ENCODE results near the gene IQCK.

Gene IQCK

DNA sequence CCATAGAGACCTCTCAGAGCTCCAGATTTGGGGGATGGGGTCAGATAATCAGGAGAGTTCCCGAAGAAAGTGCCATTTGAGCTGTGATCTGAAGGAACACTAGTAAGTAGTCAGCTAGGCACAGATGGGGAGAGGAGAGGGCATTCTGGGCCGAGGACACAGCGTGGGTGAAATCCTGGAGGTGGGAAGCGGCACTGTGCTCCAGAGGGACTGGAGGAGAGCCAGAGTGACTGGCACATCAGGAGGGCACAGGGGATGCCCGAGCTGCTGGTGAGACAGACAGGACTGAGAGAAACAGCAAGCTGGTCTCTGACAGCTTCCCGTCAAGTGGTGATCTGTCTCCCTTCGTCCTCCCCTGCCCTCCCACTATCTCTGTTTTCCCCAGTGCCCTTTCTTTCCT lies 40.7 kb upstream of the IQCK start (continued):
- no peak for TF ChIP-seq ZNF623 (tag by site-specific recombination; IDR thresholded peaks at IDR 0.05)
- TF ChIP-seq, protein P1, sequence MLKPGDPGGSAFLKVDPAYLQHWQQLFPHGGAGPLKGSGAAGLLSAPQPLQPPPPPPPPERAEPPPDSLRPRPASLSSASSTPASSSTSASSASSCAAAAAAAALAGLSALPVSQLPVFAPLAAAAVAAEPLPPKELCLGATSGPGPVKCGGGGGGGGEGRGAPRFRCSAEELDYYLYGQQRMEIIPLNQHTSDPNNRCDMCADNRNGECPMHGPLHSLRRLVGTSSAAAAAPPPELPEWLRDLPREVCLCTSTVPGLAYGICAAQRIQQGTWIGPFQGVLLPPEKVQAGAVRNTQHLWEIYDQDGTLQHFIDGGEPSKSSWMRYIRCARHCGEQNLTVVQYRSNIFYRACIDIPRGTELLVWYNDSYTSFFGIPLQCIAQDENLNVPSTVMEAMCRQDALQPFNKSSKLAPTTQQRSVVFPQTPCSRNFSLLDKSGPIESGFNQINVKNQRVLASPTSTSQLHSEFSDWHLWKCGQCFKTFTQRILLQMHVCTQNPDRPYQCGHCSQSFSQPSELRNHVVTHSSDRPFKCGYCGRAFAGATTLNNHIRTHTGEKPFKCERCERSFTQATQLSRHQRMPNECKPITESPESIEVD (tag by site-specific recombination; IDR thresholded peaks at IDR 0.05) = no peak
- no peak for TF ChIP-seq ZNF624 (tag by site-specific recombination; IDR thresholded peaks at IDR 0.05)
- TF ChIP-seq ZNF677 (tag by site-specific recombination; IDR thresholded peaks at IDR 0.05) = no peak
- TF ChIP-seq SCRT2 (tag by site-specific recombination; IDR thresholded peaks at IDR 0.05) = no peak

DNA sequence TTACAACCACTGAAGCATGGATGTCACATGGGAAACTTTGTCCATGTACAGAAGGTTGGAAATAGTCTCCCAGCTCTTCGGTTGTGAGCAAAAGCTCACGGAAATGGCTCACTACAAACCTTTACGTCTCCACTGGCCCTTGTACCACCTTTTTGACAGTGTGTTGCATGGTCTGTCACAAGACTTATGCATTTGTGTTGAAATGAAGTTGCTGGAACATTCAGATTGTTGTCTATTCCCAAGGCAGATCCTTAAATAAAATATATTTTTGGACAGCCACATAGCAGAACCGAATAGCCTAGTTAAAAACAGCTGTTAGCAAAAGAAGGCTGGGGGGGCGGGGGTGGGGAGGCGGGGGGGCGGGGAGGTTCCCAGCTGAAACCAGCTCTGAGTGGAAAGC lies 39.3 kb upstream of the IQCK start:
- no peaks in the 10 kb centered on the region for H3K9me3 ChIP-seq (ENCODE audit: control insufficient read depth, insufficient read depth, low read depth, low read length)
- ChIA-PET POLR2A (interaction anchor here (0.6 kb wide), 1 partner anchor 496 kb away, joined by 4 read pairs; no protein-coding TSS in a partner anchor), CTCF (interaction anchor here (0.6 to 1.0 kb wide), 2 partner anchors 119 to 208 kb away, joined by 3 read pairs; no protein-coding TSS in a partner anchor)
- peaks cover 6 to 12% of the 10 kb centered on the region in 2 experiments; a peak in 2 of 3 replicates for H3K36me3 ChIP-seq (ENCODE audit: control insufficient read depth in 2 of 2, insufficient read depth in 1 of 2, low read length in 2 of 2)
- no peak overlapping the region for H3K4me3 ChIP-seq (ENCODE audit: low read depth, low read length)
- no peak overlapping the region for H3K27ac ChIP-seq (ENCODE audit: extremely low read depth, low read depth, low read length)
- H3K4me1 ChIP-seq (ENCODE audit: control insufficient read depth, insufficient read depth, low read length) = no peaks in the 10 kb centered on the region
- TF ChIP-seq, protein P2, sequence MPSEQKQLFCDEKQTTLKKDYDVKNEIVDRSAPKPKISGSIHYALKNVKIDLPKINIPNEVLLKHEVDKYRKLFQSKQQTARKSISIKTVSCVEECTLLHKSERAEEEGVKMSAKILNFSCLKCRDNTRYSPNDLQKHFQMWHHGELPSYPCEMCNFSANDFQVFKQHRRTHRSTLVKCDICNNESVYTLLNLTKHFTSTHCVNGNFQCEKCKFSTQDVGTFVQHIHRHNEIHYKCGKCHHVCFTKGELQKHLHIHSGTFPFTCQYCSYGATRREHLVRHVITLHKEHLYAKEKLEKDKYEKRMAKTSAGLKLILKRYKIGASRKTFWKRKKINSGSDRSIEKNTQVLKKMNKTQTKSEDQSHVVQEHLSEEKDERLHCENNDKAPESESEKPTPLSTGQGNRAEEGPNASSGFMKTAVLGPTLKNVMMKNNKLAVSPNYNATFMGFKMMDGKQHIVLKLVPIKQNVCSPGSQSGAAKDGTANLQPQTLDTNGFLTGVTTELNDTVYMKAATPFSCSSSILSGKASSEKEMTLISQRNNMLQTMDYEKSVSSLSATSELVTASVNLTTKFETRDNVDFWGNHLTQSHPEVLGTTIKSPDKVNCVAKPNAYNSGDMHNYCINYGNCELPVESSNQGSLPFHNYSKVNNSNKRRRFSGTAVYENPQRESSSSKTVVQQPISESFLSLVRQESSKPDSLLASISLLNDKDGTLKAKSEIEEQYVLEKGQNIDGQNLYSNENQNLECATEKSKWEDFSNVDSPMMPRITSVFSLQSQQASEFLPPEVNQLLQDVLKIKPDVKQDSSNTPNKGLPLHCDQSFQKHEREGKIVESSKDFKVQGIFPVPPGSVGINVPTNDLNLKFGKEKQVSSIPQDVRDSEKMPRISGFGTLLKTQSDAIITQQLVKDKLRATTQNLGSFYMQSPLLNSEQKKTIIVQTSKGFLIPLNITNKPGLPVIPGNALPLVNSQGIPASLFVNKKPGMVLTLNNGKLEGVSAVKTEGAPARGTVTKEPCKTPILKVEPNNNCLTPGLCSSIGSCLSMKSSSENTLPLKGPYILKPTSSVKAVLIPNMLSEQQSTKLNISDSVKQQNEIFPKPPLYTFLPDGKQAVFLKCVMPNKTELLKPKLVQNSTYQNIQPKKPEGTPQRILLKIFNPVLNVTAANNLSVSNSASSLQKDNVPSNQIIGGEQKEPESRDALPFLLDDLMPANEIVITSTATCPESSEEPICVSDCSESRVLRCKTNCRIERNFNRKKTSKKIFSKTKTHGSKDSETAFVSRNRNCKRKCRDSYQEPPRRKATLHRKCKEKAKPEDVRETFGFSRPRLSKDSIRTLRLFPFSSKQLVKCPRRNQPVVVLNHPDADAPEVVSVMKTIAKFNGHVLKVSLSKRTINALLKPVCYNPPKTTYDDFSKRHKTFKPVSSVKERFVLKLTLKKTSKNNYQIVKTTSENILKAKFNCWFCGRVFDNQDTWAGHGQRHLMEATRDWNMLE (tag by site-specific recombination; conservative IDR thresholded peaks at IDR 0.05; ENCODE audit: low read depth) = no peak
- TF ChIP-seq, protein P3, sequence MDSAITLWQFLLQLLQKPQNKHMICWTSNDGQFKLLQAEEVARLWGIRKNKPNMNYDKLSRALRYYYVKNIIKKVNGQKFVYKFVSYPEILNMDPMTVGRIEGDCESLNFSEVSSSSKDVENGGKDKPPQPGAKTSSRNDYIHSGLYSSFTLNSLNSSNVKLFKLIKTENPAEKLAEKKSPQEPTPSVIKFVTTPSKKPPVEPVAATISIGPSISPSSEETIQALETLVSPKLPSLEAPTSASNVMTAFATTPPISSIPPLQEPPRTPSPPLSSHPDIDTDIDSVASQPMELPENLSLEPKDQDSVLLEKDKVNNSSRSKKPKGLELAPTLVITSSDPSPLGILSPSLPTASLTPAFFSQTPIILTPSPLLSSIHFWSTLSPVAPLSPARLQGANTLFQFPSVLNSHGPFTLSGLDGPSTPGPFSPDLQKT (IDR thresholded peaks at IDR 0.05; ENCODE audit: borderline replicate concordance, low read depth, low read length) = no peak
- TF ChIP-seq, protein P4, sequence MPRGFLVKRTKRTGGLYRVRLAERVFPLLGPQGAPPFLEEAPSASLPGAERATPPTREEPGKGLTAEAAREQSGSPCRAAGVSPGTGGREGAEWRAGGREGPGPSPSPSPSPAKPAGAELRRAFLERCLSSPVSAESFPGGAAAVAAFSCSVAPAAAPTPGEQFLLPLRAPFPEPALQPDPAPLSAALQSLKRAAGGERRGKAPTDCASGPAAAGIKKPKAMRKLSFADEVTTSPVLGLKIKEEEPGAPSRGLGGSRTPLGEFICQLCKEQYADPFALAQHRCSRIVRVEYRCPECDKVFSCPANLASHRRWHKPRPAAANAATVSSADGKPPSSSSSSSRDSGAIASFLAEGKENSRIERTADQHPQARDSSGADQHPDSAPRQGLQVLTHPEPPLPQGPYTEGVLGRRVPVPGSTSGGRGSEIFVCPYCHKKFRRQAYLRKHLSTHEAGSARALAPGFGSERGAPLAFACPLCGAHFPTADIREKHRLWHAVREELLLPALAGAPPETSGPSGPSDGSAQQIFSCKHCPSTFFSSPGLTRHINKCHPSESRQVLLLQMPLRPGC (tag by site-specific recombination; IDR thresholded peaks at IDR 0.05) = no peak
- TF ChIP-seq, protein P5, sequence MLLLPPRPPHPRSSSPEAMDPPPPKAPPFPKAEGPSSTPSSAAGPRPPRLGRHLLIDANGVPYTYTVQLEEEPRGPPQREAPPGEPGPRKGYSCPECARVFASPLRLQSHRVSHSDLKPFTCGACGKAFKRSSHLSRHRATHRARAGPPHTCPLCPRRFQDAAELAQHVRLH (tag by site-specific recombination; IDR thresholded peaks at IDR 0.05) = no peak
- TF ChIP-seq ZNF560 (tag by site-specific recombination; IDR thresholded peaks at IDR 0.05; ENCODE audit: borderline replicate concordance) = no peak
- TF ChIP-seq ZFP3 (tag by site-specific recombination; IDR thresholded peaks at IDR 0.05; ENCODE audit: low read depth) = no peak
- no peak for TF ChIP-seq ZNF211 (tag by site-specific recombination; IDR thresholded peaks at IDR 0.05; ENCODE audit: low read depth)
- TF ChIP-seq ZNF433 (tag by site-specific recombination; IDR thresholded peaks at IDR 0.05; ENCODE audit: low read depth) = no peak
- no peak for TF ChIP-seq ZNF16 (tag by site-specific recombination; IDR thresholded peaks at IDR 0.05; ENCODE audit: low read depth)
- no peak for TF ChIP-seq ZNF292 (tag by site-specific recombination; IDR thresholded peaks at IDR 0.05; ENCODE audit: borderline replicate concordance, low read depth)
- no peak for TF ChIP-seq ZNF184 (tag by site-specific recombination; IDR thresholded peaks at IDR 0.05)
- no peak for TF ChIP-seq SALL2 (tag by site-specific recombination; IDR thresholded peaks at IDR 0.05; ENCODE audit: borderline replicate concordance)
- no peak for TF ChIP-seq ZFP69B (tag by site-specific recombination; IDR thresholded peaks at IDR 0.05)
- no peak for TF ChIP-seq ZNF10 (tag by site-specific recombination; IDR thresholded peaks at IDR 0.05)
- TF ChIP-seq GLIS1 (tag by site-specific recombination; IDR thresholded peaks at IDR 0.05) = no peak
- TF ChIP-seq KLF16 (tag by site-specific recombination; IDR thresholded peaks at IDR 0.05) = no peak
- TF ChIP-seq ZNF621 (tag by site-specific recombination; IDR thresholded peaks at IDR 0.05) = no peak
- no peak for TF ChIP-seq ZNF239 (tag by site-specific recombination; IDR thresholded peaks at IDR 0.05)
- no peak for TF ChIP-seq ZNF174 (tag by site-specific recombination; IDR thresholded peaks at IDR 0.05)

Measured in HEK293 (cell line).